Parathyroid adenoma (tissue), 2 donors: Measurements from ENCODE around the gene KRT36.

Experiments used
- H2AFZ ChIP-seq: fragments of 300-600 bp; sonication (generic); one replicate; pipeline ENCODE4 v1.7.0; 2017; ENCODE audit warnings: antibody characterized with exemption, mild to moderate bottlenecking
- H3K27ac ChIP-seq: fragments of 300-600 bp; sonication (generic); one replicate; pipeline ENCODE4 v1.7.0; 2017
- H3K27me3 ChIP-seq: fragments of 300-600 bp; sonication (generic); one replicate; pipeline ENCODE4 v1.7.0; 2017; ENCODE audit warnings: low read length; ENCODE audit not compliant: control insufficient read depth, insufficient read depth
- H3K36me3 ChIP-seq: fragments of 300-600 bp; sonication (generic); one replicate; pipeline ENCODE4 v1.7.0; 2017; ENCODE audit warnings: low read length; ENCODE audit not compliant: control insufficient read depth, insufficient read depth
- H3K4me1 ChIP-seq: fragments of 300-600 bp; sonication (generic); one replicate; pipeline ENCODE4 v1.7.0; 2017; ENCODE audit warnings: control low read depth
- H3K4me2 ChIP-seq: fragments of 300-600 bp; sonication (generic); one replicate; pipeline ENCODE4 v1.7.0; 2017; ENCODE audit warnings: low read length
- H3K4me3 ChIP-seq: fragments of 300-600 bp; sonication (generic); one replicate; pipeline ENCODE4 v1.7.0; 2017; ENCODE audit warnings: low read depth, low read length
- H3K79me2 ChIP-seq: fragments of 300-600 bp; sonication (generic); one replicate; pipeline ENCODE4 v1.7.0; 2017; ENCODE audit warnings: control low read depth
- H3K9ac ChIP-seq: fragments of 300-600 bp; sonication (generic); one replicate; pipeline ENCODE4 v1.7.0; 2017; ENCODE audit warnings: mild to moderate bottlenecking
- H3K9me3 ChIP-seq: fragments of 300-600 bp; sonication (generic); one replicate; pipeline ENCODE4 v1.7.0; 2017; ENCODE audit warnings: low read length; ENCODE audit not compliant: control insufficient read depth
- TF ChIP-seq, protein P1 (sequence below): fragments of 300-600 bp; sonication (generic); IDR thresholded peaks from one replicate; pipeline ENCODE4 v1.7.0; 2017; ENCODE audit warnings: antibody characterized with exemption, mild to moderate bottlenecking
- donor health status: primary hyperparathyroidism.

Gene KRT36

DNA sequence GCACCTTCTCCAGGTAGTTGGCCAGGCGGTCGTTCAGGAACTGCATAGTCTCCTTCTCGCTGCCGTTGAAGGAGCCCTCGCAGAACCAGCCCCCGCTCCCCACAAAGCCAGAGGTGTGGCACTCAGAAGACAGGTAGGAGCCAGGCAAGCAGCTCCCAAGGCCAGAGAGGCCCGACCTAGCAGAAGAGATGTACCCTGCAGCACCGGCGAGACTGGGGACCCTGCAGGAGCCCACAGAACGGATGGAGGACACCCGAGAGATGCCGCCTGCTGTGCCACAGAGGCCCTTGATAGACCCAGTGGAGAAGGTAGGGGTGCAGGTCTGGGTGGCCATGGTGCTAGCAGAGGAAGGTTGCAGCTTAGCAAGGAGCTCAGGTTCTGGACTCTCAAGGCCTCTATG, at the start of gene KRT36:
Gene KRT36 (minus strand): TSS at position 380 of the 400 bp plus-strand sequence. CDS start 46 bp downstream, at position 334.
- TF ChIP-seq, protein P1, sequence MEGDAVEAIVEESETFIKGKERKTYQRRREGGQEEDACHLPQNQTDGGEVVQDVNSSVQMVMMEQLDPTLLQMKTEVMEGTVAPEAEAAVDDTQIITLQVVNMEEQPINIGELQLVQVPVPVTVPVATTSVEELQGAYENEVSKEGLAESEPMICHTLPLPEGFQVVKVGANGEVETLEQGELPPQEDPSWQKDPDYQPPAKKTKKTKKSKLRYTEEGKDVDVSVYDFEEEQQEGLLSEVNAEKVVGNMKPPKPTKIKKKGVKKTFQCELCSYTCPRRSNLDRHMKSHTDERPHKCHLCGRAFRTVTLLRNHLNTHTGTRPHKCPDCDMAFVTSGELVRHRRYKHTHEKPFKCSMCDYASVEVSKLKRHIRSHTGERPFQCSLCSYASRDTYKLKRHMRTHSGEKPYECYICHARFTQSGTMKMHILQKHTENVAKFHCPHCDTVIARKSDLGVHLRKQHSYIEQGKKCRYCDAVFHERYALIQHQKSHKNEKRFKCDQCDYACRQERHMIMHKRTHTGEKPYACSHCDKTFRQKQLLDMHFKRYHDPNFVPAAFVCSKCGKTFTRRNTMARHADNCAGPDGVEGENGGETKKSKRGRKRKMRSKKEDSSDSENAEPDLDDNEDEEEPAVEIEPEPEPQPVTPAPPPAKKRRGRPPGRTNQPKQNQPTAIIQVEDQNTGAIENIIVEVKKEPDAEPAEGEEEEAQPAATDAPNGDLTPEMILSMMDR: no peak
- H3K4me1 ChIP-seq: no peaks in the 10 kb centered on the region
- no peak within 1 kb of the TSS for H2AFZ ChIP-seq
- no peak within 1 kb of the TSS for H3K4me3 ChIP-seq
- no peaks in the 10 kb centered on the region for H3K27me3 ChIP-seq
- no peak within 1 kb of the TSS for H3K4me2 ChIP-seq
- H3K27ac ChIP-seq: no peak within 1 kb of the TSS
- no peaks in the 10 kb centered on the region for H3K79me2 ChIP-seq
- no peaks in the 10 kb centered on the region for H3K36me3 ChIP-seq
- no peak within 1 kb of the TSS for H3K9ac ChIP-seq
- H3K9me3 ChIP-seq: no peaks in the 10 kb centered on the region

DNA sequence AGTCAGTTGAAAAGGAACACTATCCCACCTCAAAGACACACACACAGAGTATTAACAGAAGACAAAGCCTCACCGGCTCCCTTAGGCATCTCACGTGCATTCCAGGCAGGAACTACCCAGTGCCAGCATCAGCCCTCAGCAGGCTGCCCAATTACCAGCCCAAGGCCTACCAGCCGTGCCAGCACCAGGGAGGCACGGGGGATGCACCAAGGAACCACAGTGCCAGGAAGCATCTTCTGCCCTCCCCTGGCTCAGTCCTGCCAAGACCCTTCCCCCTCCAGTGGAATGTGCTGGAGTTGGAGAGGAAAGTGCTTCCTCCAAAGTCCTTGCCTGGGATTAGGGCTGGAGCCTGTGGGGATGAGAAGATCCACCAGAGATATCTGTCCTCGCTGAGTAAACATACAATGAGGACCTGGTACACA, 49.4 kb upstream of the KRT36 start:
- H3K27ac ChIP-seq: no peak overlapping the region
- H3K4me3 ChIP-seq: no peak overlapping the region
- no peak overlapping the region for H3K4me2 ChIP-seq
- H3K79me2 ChIP-seq: no peaks in the 10 kb centered on the region
- no peak overlapping the region for H2AFZ ChIP-seq
- TF ChIP-seq, protein P1: no peak
- no peaks in the 10 kb centered on the region for H3K27me3 ChIP-seq
- H3K36me3 ChIP-seq: no peaks in the 10 kb centered on the region
- no peak overlapping the region for H3K9ac ChIP-seq
- H3K4me1 ChIP-seq: no peaks in the 10 kb centered on the region
- H3K9me3 ChIP-seq: no peaks in the 10 kb centered on the region

DNA sequence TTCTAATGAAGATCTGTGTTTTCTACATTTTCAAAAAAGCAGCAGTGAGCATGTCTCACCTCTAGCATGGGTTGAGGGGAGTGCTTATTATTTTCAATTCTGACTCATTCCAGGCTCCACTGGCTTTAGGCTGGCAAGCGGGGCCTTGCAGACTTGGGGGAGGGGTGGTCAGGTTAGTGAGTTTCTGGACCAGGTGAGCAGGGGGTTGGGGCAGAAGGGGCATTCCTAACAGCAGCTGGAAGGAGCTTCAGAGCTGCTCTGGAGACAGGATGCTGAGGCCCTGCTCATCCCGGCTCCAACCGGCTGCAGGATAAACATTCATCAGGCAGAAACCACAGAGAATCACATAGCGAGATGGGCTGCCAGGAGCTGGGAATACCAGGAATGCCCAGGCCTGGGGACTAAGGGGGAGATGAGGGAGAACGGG, 48.9 kb upstream of the KRT36 start:
- H3K4me1 ChIP-seq: no peaks in the 10 kb centered on the region
- H3K27ac ChIP-seq: no peak overlapping the region
- no peak overlapping the region for H3K4me2 ChIP-seq
- H3K36me3 ChIP-seq: no peaks in the 10 kb centered on the region
- no peak overlapping the region for H3K9ac ChIP-seq
- H3K79me2 ChIP-seq: no peaks in the 10 kb centered on the region
- H2AFZ ChIP-seq: no peak overlapping the region
- no peaks in the 10 kb centered on the region for H3K9me3 ChIP-seq
- TF ChIP-seq, protein P1: no peak
- H3K4me3 ChIP-seq: no peak overlapping the region
- no peaks in the 10 kb centered on the region for H3K27me3 ChIP-seq

DNA sequence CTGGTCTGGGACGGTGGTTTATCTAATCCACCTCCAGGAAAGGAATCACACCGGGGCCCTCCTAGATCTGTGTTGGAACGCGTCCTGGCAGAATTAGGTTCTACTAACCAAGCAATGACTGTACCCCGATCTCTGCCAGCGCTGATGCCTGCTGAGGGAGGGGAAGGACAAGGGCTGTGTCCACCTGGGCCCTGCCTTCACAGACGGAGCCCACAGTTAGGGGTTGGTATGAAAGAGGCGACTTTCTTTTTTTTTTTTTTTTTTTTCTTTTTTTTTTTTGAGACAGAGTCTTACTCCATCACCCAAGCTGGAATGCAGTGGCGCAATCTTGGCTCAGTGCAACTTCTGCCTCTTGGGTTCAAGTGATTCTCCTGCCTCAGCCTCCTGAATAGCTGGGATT, 48.3 kb upstream of the KRT36 start:
- Histone ChIP-seq H3K27ac (no peak overlapping the region), H3K36me3 (no peaks in the 10 kb centered on the region), H3K4me2 (no peak overlapping the region)

DNA sequence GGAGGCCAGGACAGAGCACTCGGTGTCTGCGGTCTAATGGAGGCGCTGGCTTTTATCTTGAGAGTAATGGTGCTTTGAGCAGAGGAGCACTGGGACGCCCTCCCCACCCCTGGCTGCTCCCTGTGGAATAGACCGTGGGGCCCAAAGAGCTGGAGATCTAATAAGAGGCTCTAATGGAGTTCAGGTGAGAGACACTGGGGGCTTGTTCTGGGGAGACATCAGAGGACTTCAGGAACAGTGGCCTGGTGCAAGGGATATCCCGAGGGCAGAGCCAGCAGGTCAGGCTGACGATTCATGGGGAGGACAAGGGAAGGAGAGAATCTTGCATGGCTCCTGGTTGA, 47.9 kb upstream of the KRT36 start:
- Histone ChIP-seq H2AFZ (no peak overlapping the region), H3K4me1 (no peaks in the 10 kb centered on the region), H3K4me3 (no peak overlapping the region), H3K4me2 (no peak overlapping the region), H3K36me3 (no peaks in the 10 kb centered on the region), H3K27me3 (no peaks in the 10 kb centered on the region), H3K27ac (no peak overlapping the region), H3K9me3 (no peaks in the 10 kb centered on the region), H3K9ac (no peak overlapping the region), H3K79me2 (no peaks in the 10 kb centered on the region)
- TF ChIP-seq, protein P1: no peak

More for the DNA sequence above, 48.3 kb upstream of the KRT36 start:
- no peak overlapping the region for H2AFZ ChIP-seq
- no peaks in the 10 kb centered on the region for H3K9me3 ChIP-seq
- no peak overlapping the region for H3K9ac ChIP-seq
- TF ChIP-seq, protein P1: no peak
- H3K4me1 ChIP-seq: no peaks in the 10 kb centered on the region
- H3K4me3 ChIP-seq: no peak overlapping the region
- no peaks in the 10 kb centered on the region for H3K27me3 ChIP-seq
- no peaks in the 10 kb centered on the region for H3K79me2 ChIP-seq
